Stomach (tissue), 4 donors: ENCODE results near the gene C16orf46.

ENCODE experiments used
- EP300 ChIP-seq: sonication (generic); formaldehyde crosslinking; IDR thresholded peaks from one replicate; pipeline ENCODE4 v1.6.1; 2017; ENCODE audit warnings: antibody characterized with exemption
- TF ChIP-seq, protein P1 (sequence below), 7 experiments: fragments of 450-650 bp in 4 of 7; fragments of 200-600 bp in 3 of 7; sonication (generic) in 3 of 7; IDR thresholded peaks; one replicate each; pipeline ENCODE4 v1.5.1; 2016 to 2019; ENCODE audit warnings: antibody characterized with exemption in 7 of 7, control low read depth in 2 of 7, mild to moderate bottlenecking in 1 of 7

DNA sequence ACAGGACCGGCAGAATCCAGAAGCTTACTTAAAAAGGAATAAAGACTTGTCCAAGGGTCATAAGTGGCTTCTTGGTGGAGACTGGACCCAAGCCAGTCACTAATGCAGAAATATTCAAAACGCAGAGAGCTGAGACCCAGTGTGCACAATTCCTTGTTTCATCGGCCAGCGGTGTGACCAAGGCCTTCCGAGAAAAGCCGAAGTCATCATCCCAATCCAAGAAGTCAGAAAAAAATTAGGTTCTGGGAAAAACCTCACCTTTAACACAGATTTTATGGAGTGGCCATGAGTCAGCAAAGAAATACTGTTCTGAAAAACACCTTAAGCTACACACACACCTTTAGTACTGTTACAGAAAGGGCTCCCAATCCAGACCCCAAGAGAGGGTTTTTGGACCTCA is 20.2 kb upstream of the C16orf46 start:
- TF ChIP-seq, protein P1, sequence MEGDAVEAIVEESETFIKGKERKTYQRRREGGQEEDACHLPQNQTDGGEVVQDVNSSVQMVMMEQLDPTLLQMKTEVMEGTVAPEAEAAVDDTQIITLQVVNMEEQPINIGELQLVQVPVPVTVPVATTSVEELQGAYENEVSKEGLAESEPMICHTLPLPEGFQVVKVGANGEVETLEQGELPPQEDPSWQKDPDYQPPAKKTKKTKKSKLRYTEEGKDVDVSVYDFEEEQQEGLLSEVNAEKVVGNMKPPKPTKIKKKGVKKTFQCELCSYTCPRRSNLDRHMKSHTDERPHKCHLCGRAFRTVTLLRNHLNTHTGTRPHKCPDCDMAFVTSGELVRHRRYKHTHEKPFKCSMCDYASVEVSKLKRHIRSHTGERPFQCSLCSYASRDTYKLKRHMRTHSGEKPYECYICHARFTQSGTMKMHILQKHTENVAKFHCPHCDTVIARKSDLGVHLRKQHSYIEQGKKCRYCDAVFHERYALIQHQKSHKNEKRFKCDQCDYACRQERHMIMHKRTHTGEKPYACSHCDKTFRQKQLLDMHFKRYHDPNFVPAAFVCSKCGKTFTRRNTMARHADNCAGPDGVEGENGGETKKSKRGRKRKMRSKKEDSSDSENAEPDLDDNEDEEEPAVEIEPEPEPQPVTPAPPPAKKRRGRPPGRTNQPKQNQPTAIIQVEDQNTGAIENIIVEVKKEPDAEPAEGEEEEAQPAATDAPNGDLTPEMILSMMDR (IDR thresholded peaks at IDR 0.05), result no peak
- no peak for TF ChIP-seq EP300
